ENCODE data around the gene AK3. TPM values are rescaled to one million over a fixed set of nuclear protein-coding genes. Genes with fewer than 3 reads are reported as not detected.

The AK3 gene
- total RNA-seq, 2 donors from 2014 or later, result 51.5 to 59.8 TPM

DNA sequence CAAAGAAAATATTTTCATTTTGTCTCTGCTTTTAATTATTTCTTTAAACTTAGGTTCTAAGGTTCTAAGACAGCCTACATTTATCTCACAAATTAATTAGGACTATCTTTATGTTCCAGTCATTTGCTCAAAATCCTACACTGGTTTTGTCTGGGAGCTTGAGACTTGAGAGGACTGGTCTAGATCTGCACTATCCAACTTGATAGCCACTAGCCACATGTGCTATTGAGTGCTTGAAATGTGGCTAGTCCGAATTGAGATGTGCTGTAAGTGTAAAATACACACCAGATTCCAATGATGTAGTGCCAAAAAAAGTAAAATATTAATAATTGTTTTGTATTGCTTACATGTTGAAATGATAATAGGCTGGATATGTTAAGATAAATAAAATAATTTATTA is 54.4 kb downstream of the AK3 start:
- TF ChIP-seq, protein P1, sequence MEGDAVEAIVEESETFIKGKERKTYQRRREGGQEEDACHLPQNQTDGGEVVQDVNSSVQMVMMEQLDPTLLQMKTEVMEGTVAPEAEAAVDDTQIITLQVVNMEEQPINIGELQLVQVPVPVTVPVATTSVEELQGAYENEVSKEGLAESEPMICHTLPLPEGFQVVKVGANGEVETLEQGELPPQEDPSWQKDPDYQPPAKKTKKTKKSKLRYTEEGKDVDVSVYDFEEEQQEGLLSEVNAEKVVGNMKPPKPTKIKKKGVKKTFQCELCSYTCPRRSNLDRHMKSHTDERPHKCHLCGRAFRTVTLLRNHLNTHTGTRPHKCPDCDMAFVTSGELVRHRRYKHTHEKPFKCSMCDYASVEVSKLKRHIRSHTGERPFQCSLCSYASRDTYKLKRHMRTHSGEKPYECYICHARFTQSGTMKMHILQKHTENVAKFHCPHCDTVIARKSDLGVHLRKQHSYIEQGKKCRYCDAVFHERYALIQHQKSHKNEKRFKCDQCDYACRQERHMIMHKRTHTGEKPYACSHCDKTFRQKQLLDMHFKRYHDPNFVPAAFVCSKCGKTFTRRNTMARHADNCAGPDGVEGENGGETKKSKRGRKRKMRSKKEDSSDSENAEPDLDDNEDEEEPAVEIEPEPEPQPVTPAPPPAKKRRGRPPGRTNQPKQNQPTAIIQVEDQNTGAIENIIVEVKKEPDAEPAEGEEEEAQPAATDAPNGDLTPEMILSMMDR (conservative IDR thresholded peaks at IDR 0.05), result no peak
- no peak overlapping the region for H3K27ac Mint-ChIP-seq
- Histone ChIP-seq H3K9ac (ENCODE audit: extremely low read depth, low read length, poor library complexity, severe bottlenecking) (no peak overlapping the region), H3K4me1 (ENCODE audit: control insufficient read depth, insufficient read depth, low read length) (peaks cover 7% of the 10 kb centered on the region), H3K36me3 (ENCODE audit: control insufficient read depth, insufficient read depth, low read length) (peaks cover 31% of the 10 kb centered on the region), H3K4me3 (ENCODE audit: low read length) (no peak overlapping the region), H3K9me3 (ENCODE audit: control insufficient read depth, low read length) (no peaks in the 10 kb centered on the region), H3K27me3 (ENCODE audit: control insufficient read depth, insufficient read depth, low read length, poor library complexity, severe bottlenecking) (no peaks in the 10 kb centered on the region), H3K27ac (ENCODE audit: low read depth, low read length) (no peak overlapping the region)
- no peak for DNase-seq
- 100% methylated on average over 1 of the region's 1 CpG; no CpG with 5 or more reads in 1 of the 2 experiments for WGBS, 2 experiments (ENCODE audit: insufficient coverage in 1 of 2, insufficient read length in 1 of 2)
- no peaks in the 10 kb centered on the region for H3K9me3 Mint-ChIP-seq
- H3K4me3 Mint-ChIP-seq, result no peak overlapping the region
- peaks cover 30% of the 10 kb centered on the region for H3K36me3 Mint-ChIP-seq (ENCODE audit: low read depth)
- no peaks in the 10 kb centered on the region for H3K27me3 Mint-ChIP-seq (ENCODE audit: insufficient read depth)
- H3K4me1 Mint-ChIP-seq, result peaks cover 27% of the 10 kb centered on the region

- Mint-ChIP-seq H3K36me3 (ENCODE audit: low read depth) (peaks cover 26% of the 10 kb centered on the region), H3K27me3 (ENCODE audit: insufficient read depth) (no peaks in the 10 kb centered on the region), H3K4me1 (peaks cover 27% of the 10 kb centered on the region), H3K4me3 (no peak overlapping the region), H3K9me3 (no peaks in the 10 kb centered on the region), H3K27ac (peak overlapping the region; percentile 12)
- Histone ChIP-seq H3K4me3 (ENCODE audit: low read length) (peak overlapping the region; percentile 38), H3K9me3 (ENCODE audit: control insufficient read depth, low read length) (no peaks in the 10 kb centered on the region), H3K27ac (ENCODE audit: low read depth, low read length) (no peak overlapping the region), H3K27me3 (ENCODE audit: control insufficient read depth, insufficient read depth, low read length, poor library complexity, severe bottlenecking) (no peaks in the 10 kb centered on the region), H3K9ac (ENCODE audit: extremely low read depth, low read length, poor library complexity, severe bottlenecking) (no peak overlapping the region), H3K4me1 (ENCODE audit: control insufficient read depth, insufficient read depth, low read length) (peaks cover 7% of the 10 kb centered on the region), H3K36me3 (ENCODE audit: control insufficient read depth, insufficient read depth, low read length) (peaks cover 26% of the 10 kb centered on the region)
- no peak for DNase-seq
- WGBS, 2 experiments (ENCODE audit: insufficient coverage in 1 of 2, insufficient read length in 1 of 2), result 94 to 100% methylated on average over 3 to 4 of the region's 4 CpGs
- TF ChIP-seq, protein P1 (conservative IDR thresholded peaks at IDR 0.05), result no peak
Observed at GRCh38 chr9:4686112-4686511, 54.9 kb downstream of the AK3 start.

GRCh38 chr9:4684820-4685219 is 56.2 kb downstream of the AK3 start:
- H3K4me1 ChIP-seq (ENCODE audit: control insufficient read depth, insufficient read depth, low read length), result peaks cover 11% of the 10 kb centered on the region
- TF ChIP-seq, protein P1 (conservative IDR thresholded peaks at IDR 0.05), result no peak
- Mint-ChIP-seq H3K4me3 (no peak overlapping the region), H3K4me1 (peaks cover 27% of the 10 kb centered on the region), H3K27me3 (ENCODE audit: insufficient read depth) (no peaks in the 10 kb centered on the region), H3K36me3 (ENCODE audit: low read depth) (peaks cover 21% of the 10 kb centered on the region), H3K27ac (peak overlapping the region; percentile 8), H3K9me3 (no peaks in the 10 kb centered on the region)
- H3K4me3 ChIP-seq (ENCODE audit: low read length), result peak overlapping the region; percentile 38
- no peaks in the 10 kb centered on the region for H3K27me3 ChIP-seq (ENCODE audit: control insufficient read depth, insufficient read depth, low read length, poor library complexity, severe bottlenecking)
- no peak overlapping the region for H3K9ac ChIP-seq (ENCODE audit: extremely low read depth, low read length, poor library complexity, severe bottlenecking)
- H3K9me3 ChIP-seq (ENCODE audit: control insufficient read depth, low read length), result no peaks in the 10 kb centered on the region
- no peak overlapping the region for H3K27ac ChIP-seq (ENCODE audit: low read depth, low read length)
- 90 to 94% methylated on average over 4 of the region's 4 CpGs for WGBS, 2 experiments (ENCODE audit: insufficient coverage in 1 of 2, insufficient read length in 1 of 2)
- no peak for DNase-seq
- H3K36me3 ChIP-seq (ENCODE audit: control insufficient read depth, insufficient read depth, low read length), result peaks cover 23% of the 10 kb centered on the region
